GM13977 (cell line): ENCODE data around the gene SCD5.

ENCODE experiments used
- DNase-seq: peaks from one replicate; pipeline ENCODE4 v3.0.0; 2012; ENCODE audit warnings: low spot score
- in situ Hi-C: fragments of 300-500 bp; cut with MboI; formaldehyde crosslinking; loops from one replicate; pipeline ENCODE4 v1.12.0; 2022; ENCODE audit warnings: low sequenced_read_pairs, low pct_unique_long_range_greater_than_20kb, mixed read lengths, inconsistent platforms; ENCODE audit not compliant: unreplicated experiment
- TF ChIP-seq, protein P1 (sequence below): IDR thresholded peaks from 2 replicates; pipeline ENCODE4 v1.5.1; 2012; ENCODE audit warnings: mild to moderate bottlenecking, control low read depth; ENCODE audit not compliant: insufficient read depth; ENCODE audit errors: extremely low read depth, missing control alignments

Gene SCD5

DNA sequence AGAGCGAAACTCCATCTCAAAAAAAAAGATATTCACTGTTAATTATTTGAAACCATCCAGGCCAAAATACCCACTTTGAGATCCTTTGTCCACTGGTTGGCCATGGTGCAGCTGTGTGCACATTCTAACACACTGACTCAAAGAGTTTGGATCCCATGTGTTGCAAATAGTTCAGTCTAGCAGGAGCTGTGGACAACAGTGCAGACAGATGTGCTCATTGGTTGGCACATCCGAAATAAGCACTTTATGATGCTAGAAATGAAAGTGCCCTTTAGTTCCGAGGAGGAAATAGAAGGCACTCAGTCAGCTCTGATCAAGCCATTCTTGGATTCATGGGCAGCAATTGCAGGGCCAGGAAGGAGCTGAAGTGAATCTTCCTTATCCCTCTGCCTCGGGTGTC lies 173.8 kb downstream of the SCD5 start:
- no peak for DNase-seq
- in situ Hi-C loops, result no loop called here
- TF ChIP-seq, protein P1, sequence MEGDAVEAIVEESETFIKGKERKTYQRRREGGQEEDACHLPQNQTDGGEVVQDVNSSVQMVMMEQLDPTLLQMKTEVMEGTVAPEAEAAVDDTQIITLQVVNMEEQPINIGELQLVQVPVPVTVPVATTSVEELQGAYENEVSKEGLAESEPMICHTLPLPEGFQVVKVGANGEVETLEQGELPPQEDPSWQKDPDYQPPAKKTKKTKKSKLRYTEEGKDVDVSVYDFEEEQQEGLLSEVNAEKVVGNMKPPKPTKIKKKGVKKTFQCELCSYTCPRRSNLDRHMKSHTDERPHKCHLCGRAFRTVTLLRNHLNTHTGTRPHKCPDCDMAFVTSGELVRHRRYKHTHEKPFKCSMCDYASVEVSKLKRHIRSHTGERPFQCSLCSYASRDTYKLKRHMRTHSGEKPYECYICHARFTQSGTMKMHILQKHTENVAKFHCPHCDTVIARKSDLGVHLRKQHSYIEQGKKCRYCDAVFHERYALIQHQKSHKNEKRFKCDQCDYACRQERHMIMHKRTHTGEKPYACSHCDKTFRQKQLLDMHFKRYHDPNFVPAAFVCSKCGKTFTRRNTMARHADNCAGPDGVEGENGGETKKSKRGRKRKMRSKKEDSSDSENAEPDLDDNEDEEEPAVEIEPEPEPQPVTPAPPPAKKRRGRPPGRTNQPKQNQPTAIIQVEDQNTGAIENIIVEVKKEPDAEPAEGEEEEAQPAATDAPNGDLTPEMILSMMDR, result no peak

DNA sequence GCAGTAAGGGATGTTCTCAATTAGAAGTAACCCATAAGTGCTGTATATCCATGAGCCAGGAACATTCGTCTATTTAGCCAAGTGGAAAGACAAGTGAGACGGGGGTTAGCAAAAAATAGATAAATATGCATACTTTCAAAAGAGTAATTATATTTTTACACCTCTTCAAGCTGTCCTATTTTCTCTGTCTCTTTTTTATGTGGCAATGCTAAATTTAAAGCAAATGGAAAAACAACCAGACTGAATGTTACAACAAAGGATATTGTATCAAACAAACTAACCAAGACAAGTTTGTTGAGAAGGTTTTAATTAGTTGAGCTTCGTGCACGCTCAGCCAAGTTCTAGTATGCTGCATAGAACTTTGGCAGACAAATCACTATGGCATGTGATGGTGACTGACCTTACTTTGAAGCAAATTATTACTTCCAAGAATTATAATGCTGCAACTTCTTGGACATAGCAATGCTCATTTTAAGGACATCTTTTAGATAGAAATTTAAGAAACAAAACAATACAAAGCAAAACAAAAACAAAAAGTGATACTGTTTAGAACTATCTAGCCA lies 175.4 kb downstream of the SCD5 start:
- no peak for DNase-seq
- in situ Hi-C loops, result no loop called here
- TF ChIP-seq, protein P1, result no peak

DNA sequence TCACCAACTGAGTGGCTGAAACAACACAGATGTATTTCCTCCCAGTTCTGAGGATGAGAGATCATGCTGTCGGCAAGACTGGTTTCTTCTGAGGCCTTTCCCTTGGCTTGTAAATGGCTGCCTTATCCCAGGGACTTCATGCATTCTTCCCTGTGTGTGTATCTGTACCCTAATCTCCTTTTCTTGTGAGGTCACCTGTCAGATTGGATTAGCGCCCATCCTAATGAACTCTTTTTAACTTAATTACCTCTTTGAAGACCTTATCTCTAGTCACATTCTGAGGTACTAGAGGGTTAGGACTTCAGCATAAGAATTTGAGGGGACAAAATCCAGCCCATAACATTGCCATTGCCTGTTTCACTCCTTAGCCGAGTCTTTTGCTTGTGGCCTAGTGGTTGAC lies 177.3 kb downstream of the SCD5 start:
- TF ChIP-seq, protein P1, result no peak
- in situ Hi-C loops, result no loop called here
- no peak for DNase-seq

DNA sequence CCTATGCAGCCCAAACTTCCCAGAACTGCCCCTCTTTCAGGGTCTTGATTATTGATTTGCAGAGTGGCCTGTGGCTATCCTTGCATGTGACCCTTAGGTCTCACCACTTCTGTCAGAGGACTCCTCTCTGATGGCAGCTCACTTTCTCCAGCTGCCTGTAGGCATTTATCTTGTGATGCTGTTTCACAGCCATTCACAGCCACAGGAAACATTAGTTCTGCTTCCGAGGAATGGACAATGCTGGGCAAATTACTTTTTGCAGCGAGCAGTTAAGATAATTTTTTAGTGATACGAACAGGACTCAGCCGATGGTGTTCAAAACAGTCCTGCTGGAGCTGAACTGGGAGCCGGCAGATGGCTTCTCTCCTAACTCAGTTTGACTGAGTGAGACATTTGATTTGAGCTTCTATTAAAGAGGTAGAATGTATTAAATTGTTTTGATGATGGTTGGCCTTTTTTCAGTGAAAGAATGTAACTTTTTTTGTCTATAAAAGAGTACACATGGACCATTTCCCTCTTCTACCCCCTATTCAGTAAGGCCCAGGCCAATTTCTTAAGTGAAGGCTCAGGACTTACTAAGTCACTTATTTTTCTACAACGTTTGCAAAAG lies 178.4 kb downstream of the SCD5 start:
- in situ Hi-C loops, result no loop called here
- TF ChIP-seq, protein P1, result no peak
- no peak for DNase-seq

DNA sequence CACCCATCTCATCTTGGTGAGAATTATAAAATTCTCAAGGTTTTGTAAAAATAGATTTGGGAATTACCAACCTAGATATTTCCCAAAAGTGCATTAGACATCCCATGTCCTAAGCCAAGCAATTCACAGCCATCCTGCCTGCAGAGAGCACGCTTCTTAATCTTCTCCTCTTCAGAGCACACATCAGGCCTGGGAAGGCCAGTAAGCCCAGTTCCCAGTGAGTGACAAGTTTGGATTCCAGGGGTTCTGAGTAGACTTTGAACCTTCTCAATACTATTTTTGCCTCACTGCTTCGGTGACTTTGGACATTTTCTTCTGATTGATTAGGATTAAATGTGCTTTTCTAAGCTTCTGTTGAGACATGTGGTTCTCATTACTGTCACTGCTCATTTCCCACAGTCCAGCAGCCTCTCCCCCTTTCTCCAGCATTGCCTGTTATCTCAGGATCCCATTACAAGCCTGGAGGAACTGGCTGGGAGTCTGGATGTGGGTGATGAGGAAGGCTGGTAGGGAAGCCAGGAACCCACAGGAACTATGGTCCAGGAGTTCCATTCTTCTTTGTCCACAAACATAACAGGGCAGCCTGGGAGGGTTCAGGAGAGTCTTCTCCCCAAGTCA lies 180.4 kb downstream of the SCD5 start:
- DNase-seq, result no peak
- in situ Hi-C loops, result no loop called here
- TF ChIP-seq, protein P1, result no peak

DNA sequence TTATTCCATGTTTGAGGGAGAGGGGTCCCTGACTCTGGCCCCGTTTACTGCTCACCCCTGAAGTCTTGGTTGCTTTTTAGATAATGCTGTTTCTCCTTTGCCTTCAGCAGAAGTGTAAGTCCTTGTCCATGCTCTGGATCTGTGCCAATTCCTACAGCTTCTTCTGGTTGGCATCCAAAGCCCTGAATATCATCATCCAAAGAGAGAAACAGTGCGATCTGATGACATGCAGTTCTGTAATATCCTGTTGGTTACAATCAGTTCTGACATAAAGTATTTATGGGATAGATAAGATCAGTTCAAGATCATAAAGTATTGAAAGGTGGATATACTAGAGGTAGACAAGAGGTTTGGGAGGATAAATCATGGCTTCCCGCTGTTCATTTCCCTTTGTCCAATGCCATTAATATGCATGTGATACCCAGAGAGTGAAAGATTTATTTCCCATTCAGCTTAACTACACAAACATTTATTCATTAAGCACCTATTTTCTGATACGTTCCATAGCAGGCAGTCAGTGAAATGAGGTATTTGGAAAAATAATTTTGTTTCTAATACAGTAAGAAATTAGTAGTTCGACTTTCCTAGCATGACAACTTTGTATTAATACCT lies 183.7 kb downstream of the SCD5 start:
- TF ChIP-seq, protein P1, result no peak
- in situ Hi-C loops, result no loop called here
- no peak for DNase-seq
